Measurements from ENCODE around the gene STON2. TPM values are rescaled to one million over a fixed set of nuclear protein-coding genes. Genes with fewer than 3 reads are reported as not detected.

STON2 gene
- total and polyA plus RNA-seq, 9 donors = 4.8 to 28.7 (median 17.3) TPM

GRCh38 chr14:81301813-81302212 lies 98.3 kb downstream of the STON2 start:
- WGBS, 3 donors = 92 to 97% (median 94%) methylated on average over 1 of the region's 1 CpG
- Histone ChIP-seq H3K36me3 (no peaks in the 10 kb centered on the region), H3K27ac (no peak overlapping the region), H3K4me3 (no peak overlapping the region), H3K4me1 (ENCODE audit: insufficient read depth) (no peaks in the 10 kb centered on the region), H3K27me3 (no peaks in the 10 kb centered on the region), H3K9me3 (no peaks in the 10 kb centered on the region)
- no peak for DNase-seq
- intact Hi-C loops (cut with DNase I) = no loop called here
- TF ChIP-seq EP300 (IDR thresholded peaks at IDR 0.05) (no peak), POLR2A (IDR thresholded peaks at IDR 0.05) (no peak), CTCF (IDR thresholded peaks at IDR 0.05) (no peak)

- Histone ChIP-seq H3K4me3 (no peak overlapping the region), H3K27ac (no peak overlapping the region), H3K9me3 (no peaks in the 10 kb centered on the region), H3K4me1 (ENCODE audit: insufficient read depth) (no peaks in the 10 kb centered on the region), H3K36me3 (no peaks in the 10 kb centered on the region), H3K27me3 (no peaks in the 10 kb centered on the region)
- intact Hi-C loops (cut with DNase I) = no loop called here
- DNase-seq = no peak
- no peak for TF ChIP-seq POLR2A (IDR thresholded peaks at IDR 0.05)
- TF ChIP-seq EP300 (IDR thresholded peaks at IDR 0.05) = no peak
- no peak for TF ChIP-seq CTCF (IDR thresholded peaks at IDR 0.05)
- WGBS, 3 donors = 34 to 80% (median 68%) methylated on average over 1 of the region's 1 CpG
These were observed 98.8 kb downstream of the STON2 start for GRCh38 chr14:81301371-81301770.

GRCh38 chr14:81298911-81299310 lies 101.2 kb downstream of the STON2 start:
- WGBS, 3 donors = 76 to 82% (median 77%) methylated on average over 2 of the region's 2 CpGs
- no peaks in the 10 kb centered on the region for H3K36me3 ChIP-seq

GRCh38 chr14:81298122-81298521 lies 102.0 kb downstream of the STON2 start:
- H3K27ac ChIP-seq = no peak overlapping the region
- H3K4me3 ChIP-seq = no peak overlapping the region
- H3K36me3 ChIP-seq = no peaks in the 10 kb centered on the region
- WGBS, 3 donors = 33 to 57% (median 41%) methylated on average over 2 of the region's 2 CpGs
- no peak for DNase-seq
- intact Hi-C loops (cut with DNase I) = no loop called here
- no peaks in the 10 kb centered on the region for H3K9me3 ChIP-seq
- no peaks in the 10 kb centered on the region for H3K27me3 ChIP-seq
- no peak for TF ChIP-seq POLR2A (IDR thresholded peaks at IDR 0.05)
- no peak for TF ChIP-seq CTCF (IDR thresholded peaks at IDR 0.05)
- no peaks in the 10 kb centered on the region for H3K4me1 ChIP-seq (ENCODE audit: insufficient read depth)

More at GRCh38 chr14:81298911-81299310, 101.2 kb downstream of the STON2 start:
- intact Hi-C loops (cut with DNase I) = no loop called here
- no peak for DNase-seq
- Histone ChIP-seq H3K9me3 (no peaks in the 10 kb centered on the region), H3K27me3 (no peaks in the 10 kb centered on the region), H3K27ac (no peak overlapping the region), H3K4me3 (no peak overlapping the region), H3K4me1 (ENCODE audit: insufficient read depth) (no peaks in the 10 kb centered on the region)
- TF ChIP-seq CTCF (IDR thresholded peaks at IDR 0.05) (no peak), POLR2A (IDR thresholded peaks at IDR 0.05) (no peak), EP300 (IDR thresholded peaks at IDR 0.05) (no peak)

Data from ovary (tissue), 9 donors.